ENCODE measurements around the gene CSKMT. TPM values are rescaled to one million over a fixed set of nuclear protein-coding genes. Genes with fewer than 3 reads are reported as not detected.
"Not testable (repeated sequence)": the region's sequence is repeated elsewhere in the genome, so short reads cannot be mapped to it uniquely, and the experiment has no call there.

CSKMT gene
- total RNA-seq, 1 experiment from 2014 or later: 13.5 TPM

DNA sequence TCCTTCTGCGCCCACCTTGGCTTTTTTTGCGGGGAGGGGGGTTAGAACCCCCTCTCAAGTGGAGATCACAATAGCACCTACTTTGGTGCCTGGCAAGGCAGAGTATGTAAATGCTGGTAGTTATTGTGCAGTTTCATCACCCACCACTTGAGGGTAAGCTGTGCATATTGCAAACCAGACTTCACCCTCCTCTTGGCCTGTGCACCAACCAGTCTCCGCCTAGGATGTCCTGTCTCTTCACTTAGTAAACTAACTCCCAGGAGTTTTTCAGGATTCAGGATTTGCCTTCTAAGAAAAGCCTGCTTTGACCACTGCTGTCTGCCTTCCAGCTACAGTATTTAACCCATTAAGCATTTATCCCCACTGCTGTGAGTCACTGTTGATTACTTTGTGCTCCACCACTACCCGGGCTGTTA, 15.7 kb downstream of the CSKMT start:
- in situ Hi-C loops (cut with HindIII; ENCODE audit: low sequenced_read_pairs): no loop called here
- peak; percentile 52 for DNase-seq (ENCODE audit: low spot score)

DNA sequence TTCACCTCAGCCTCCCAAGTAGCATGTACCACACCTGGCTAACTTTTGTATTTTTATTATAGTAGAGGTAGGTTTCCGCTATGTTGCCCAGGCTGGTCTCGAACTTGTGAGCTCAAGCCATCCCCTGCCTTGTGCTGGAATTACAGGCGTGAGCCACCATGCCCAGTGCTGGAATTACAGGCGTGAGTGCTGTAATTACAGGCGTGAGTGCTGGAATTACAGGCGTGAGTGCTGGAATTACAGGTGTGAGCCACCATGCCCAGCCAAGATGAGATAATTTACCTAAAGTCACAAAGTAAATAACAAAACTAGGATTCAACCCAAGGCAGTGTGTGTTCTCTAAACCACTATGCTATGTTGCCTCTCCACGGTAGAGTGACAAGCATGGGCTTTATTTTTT, 17.4 kb downstream of the CSKMT start:
- DNase-seq (ENCODE audit: low spot score): no peak
- in situ Hi-C loops (cut with HindIII; ENCODE audit: low sequenced_read_pairs): no loop called here

DNA sequence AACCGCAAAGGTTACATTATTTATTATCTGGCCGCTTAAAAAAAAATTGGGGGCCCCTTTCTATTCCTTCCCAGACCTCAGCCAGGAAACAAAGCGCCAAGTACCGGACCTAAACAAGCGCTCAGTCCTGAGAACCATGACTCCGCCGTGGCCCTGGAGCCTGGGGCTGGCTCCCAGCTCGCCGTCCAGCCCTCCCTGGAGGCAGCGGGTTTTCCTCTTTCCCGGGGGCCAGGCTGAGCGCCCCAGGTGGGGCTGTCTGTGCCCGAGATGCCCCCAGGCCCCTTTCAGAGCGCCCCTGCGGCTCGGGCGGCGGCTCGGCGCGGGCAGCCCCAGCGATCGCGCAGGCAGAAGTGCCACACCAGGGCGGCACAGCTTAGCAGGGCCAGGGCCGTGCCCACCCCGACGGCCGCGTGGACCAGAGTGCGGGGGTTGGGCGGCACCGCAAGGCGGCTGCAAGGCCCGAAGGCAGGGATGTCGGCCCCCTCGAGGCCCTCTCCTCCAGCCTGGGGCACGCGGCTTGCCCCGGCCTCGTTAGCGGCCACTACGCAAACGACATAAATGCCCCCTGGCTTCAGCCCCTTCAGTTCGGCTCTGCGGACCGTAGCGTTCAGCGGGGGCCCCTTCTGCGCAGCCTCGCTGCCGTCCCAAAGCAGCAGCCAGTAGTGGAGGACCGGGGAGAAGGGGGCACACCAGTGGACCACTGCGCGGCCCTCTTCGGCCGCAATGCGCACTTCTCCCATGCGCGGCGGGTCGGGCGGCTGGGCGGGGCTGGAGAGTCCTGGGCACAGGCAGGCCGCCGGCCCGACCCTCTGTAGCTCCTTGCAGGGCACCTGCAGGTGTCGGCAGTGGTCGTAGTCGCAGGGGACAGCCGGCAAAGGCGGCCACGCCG, 22.6 kb downstream of the CSKMT start:
- DNase-seq (ENCODE audit: low spot score): no peak
- in situ Hi-C loops (cut with HindIII; ENCODE audit: low sequenced_read_pairs): no loop called here

DNA sequence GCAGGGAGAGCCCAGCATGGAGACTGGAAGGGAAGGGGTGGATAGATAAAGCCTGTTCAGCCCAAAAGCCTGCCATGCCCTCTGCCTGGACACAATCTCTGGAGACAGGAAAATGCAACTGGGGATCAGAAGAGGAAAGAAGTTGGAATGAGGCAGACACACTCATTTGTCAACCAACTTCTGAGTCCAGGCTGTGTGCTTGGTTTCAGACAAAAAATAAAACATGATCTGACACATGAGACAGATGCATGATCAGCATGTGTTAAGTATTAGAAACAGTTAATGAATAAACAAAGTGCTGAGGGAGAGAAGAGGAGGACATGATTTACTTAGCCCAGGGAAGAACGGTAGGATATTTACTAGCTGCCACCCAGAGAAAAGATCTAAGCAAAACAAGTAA, 23.4 kb downstream of the CSKMT start:
- in situ Hi-C loops (cut with HindIII; ENCODE audit: low sequenced_read_pairs): no loop called here
- DNase-seq (ENCODE audit: low spot score): no peak

DNA sequence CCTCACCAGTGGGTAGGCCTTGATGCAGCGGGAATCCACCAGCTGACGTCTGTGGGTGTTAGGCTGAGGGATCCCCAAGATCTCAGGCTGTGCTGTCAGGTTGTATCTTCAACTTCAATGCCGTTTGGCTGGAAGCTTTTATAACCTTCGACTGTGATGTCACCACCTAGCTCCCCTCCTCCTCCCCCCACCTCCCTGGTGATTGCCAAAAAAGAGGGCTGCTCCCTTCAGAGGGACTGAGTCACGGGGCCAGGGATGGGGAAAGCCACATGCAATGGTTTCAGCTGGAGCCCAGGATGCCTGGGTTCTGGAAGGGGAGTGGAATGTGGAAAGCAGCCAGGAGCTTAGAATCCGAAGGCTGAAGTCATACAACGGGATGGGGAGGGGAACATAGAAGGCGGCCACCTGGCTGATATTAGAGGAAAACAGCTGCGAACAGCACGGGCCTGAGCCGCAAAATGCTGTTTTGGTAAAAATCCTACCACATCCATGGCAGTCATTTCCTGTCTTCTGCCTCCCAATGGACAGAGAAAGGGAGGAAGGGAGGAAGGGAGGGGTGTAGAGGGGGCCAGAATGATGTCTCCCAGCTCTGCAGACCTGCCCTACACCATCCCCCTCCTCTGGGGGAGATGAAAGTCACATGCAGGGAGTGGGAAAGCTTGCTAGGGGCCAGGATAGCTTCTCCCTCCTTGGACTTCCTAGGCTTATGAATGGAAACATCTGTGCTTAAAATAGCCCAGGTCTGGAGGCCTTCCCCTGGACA, 24.5 kb downstream of the CSKMT start, which contains the start of gene LRRN4CL:
Gene LRRN4CL, minus strand, starts transcription at position 110 of the 763 bp plus-strand sequence. CDS start 1,022 bp downstream, outside the sequence.
- DNase-seq (ENCODE audit: low spot score): peak; percentile 41
- in situ Hi-C loops (cut with HindIII; ENCODE audit: low sequenced_read_pairs): no loop called here

DNA sequence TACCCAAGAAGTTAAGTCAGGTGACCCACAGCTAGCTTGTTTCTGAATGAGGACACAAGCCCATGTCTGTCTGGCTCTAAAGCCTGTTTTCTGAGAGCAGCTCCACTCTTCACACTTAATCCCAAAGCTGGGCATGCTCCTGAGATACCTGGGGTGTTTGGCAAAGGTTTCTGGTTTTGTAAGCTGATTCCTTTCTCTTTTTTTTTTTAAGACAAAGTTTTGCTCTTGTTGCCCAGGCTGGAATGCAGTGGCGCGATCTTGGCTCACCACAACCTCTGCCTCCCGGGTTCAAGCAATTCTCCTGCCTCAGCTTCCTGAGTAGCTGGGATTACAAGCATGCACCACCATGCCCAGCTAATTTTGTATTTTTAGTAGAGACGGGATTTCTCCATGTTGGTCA, 28.5 kb downstream of the CSKMT start:
- DNase-seq (ENCODE audit: low spot score); in situ Hi-C loops (cut with HindIII; ENCODE audit: low sequenced_read_pairs): not testable (repeated sequence)

DNA sequence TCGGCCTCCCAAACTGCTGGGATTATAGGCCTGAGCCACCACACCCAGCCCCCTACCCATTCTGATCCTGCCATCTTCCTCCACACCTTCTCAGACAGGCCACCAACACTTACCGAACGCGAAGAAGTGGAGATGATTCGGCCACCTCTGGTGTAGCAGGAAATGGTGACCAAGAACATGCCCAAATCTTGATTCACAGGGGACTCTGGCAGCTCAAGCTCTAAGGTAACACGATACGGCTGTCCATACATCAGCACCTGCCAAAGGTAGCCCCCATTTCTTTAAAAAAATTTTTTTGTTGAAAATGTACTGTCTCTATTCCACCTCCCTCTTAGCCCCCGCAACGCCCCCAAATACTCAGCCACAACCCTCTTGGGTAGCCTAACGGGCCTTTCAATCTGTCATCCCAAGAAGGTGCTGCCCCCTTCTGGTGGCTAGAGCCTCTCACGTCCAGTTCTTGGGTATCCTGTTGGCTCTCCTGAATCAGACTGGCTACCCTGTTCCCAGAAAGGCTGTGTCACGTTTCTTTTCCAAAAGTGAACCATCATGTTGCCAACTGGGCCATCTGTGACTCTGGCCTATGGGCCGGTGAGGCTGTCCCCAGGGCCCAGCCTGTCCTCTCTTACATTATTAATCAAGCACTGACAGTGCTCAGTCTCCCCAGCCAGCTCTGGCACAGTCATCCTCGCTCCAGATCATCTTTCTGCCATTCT, 29.5 kb downstream of the CSKMT start:
- DNase-seq (ENCODE audit: low spot score): peak; percentile 94
- in situ Hi-C loops (cut with HindIII; ENCODE audit: low sequenced_read_pairs): no loop called here

DNA sequence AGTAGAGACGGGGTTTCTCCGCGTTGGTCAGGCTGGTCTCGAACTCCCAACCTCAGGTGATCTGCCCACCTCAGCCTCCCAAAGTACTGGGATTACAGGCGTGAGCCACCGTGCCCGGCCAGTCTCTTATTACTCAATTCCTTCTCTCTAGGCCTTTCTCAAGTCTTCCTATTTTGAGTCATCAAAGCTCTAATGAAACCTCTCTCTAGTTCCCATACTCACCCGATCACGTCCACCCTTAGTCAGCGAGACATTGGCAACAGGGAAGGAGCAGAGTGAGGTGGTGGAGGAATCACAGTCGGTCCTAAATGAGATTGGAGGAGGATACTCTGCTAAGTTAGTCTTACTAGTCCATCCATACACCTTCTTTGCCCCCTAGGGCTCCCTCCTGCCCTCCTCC, 37.1 kb downstream of the CSKMT start:
- in situ Hi-C loops (cut with HindIII; ENCODE audit: low sequenced_read_pairs): no loop called here
- no peak for DNase-seq (ENCODE audit: low spot score)

DNA sequence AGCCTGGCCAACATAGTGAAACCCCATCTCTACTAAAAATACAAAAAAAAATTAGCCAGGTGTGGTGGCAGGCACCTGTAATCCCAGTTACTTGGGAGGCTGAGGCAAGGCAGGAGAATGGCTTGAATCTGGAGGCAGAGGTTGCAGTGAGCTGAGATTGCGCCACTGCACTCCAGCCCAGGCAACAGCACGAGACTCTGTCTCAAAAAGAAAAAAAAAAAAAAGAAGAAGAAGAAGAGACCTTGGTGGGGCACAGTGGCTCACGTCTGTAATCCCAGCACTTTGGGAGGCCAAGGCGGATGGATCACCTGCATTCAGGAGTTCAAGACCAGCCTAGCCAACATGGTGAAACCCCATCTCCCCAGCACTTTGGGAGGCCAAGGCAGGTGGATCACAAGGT, 38.8 kb downstream of the CSKMT start:
- DNase-seq (ENCODE audit: low spot score); in situ Hi-C loops (cut with HindIII; ENCODE audit: low sequenced_read_pairs): not testable (repeated sequence)

DNA sequence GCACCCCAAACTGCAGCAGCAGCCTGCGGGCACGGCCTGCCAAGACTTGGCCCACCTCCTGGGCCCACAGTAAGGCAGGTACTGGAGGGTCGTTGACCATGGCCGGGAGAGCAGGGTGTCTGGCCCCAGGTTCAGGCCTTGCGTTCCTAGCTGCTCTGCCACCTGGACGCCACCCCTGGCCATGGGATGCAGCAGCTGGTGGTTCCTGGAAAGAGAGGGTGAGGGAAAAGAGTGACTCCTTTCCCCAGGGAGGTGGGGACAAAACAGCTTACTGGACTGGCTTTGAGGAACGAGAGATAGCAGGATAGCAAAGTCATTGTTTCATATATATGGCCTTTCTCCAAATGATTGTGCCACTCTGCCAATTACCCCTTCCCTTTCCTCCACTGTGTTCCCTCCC, 40.3 kb downstream of the CSKMT start:
- DNase-seq (ENCODE audit: low spot score): no peak
- in situ Hi-C loops (cut with HindIII; ENCODE audit: low sequenced_read_pairs): no loop called here

DNA sequence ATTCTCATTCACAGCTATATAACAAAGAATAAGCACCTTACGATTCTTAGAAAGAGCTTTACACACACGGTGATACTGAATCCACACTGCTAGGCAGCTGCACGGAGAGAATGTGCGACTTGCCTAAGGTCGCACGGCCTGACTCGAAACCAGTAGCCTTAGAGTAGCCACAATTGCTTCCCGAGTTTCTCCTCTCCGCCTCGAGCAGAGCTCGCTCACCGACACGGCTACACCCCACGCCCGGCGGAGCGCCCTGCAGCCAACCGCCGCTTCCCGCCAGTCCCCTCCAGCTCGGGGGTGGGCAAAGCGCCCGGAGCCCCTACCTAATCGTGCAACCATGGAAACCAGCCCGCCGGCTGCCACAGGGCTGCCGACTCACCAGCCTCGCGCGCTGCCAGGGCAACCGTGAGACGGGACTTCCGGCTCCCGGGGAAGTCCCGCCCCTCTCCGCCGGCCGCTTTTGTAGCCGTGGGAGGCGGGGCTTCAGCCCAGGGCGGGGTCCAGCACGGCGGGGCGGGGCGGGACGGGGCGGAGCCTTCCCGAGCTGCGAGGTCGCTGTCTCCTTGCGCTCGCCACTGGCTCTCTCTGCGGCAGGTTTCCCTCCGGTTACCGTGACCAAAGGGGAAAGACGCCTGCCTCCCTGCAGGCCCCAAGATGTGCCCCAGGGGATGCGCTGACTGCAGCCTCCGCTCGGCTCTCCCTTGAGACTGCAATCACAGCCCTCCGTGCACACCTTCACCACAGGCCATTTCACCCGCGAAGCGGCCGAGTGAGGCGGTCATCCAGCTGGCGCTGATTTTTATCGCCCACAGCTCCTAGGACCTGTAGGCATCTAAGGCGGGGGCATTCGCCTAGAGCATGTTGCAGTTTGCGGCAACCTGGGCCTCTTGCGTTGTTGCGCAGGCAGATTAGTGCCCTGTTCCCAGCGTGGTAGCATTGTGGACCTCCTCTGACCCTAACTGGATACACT, 41.1 kb downstream of the CSKMT start:
- DNase-seq (ENCODE audit: low spot score): peak; percentile 95
- in situ Hi-C loops (cut with HindIII; ENCODE audit: low sequenced_read_pairs): no loop called here

DNA sequence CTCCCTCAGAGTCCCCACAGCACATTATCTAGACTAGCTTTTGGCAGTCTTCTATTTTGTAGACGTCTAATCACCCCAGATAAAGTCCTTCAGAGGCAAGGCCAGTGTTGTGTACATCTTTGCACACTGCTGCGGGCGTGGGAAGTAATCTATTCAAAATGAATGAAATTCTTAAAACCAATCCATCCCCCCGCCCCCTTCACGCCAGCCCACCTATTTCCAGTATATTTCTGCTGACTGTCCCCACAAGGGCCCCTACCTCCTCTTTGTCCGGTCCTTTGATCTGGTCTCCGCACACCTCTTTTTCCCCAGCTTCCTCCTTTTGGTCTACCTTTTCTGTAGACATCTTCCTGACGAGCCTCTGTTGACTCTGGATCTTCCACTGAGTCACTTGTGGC, 41.7 kb downstream of the CSKMT start:
- in situ Hi-C loops (cut with HindIII; ENCODE audit: low sequenced_read_pairs): no loop called here
- DNase-seq (ENCODE audit: low spot score): no peak

DNA sequence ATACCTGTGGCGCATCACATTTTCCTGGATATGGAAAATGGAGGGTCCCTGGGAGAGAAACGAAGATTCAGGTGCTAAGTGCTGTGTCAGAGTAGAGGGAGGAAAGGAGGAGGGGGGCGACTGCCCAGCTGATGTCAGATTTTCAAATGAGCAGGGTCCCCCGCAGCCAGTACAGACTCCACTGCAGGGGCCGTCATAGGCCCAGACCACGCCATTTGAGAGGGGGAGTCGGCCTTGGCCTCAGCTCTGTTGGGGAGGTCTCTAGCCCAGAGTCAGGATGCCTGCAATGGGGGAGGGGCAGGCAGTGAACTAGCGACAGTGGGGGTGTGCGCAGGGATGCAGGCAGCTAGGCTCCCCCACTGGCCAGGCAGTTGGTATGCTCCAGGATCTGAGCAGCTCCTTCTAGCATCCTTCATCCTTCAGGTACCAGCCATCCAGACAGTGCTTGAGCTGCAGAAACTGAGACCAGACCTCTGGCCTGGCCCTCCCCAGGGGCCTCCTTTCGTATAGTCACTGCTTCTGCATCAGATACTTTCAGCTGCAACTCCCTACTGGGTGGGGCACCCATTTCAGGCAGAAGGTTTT, 42.3 kb downstream of the CSKMT start, which contains the start of the genes BSCL2 and GNG3:
Gene BSCL2, minus strand, starts transcription at position 148 of the 585 bp plus-strand sequence. CDS start 229 bp downstream, outside the sequence.
Gene GNG3, plus strand, starts transcription at position 400 of the 585 bp plus-strand sequence. CDS start 620 bp downstream, outside the sequence.
- DNase-seq (ENCODE audit: low spot score): peak; percentile 99
- in situ Hi-C loops (cut with HindIII; ENCODE audit: low sequenced_read_pairs): no loop called here

DNA sequence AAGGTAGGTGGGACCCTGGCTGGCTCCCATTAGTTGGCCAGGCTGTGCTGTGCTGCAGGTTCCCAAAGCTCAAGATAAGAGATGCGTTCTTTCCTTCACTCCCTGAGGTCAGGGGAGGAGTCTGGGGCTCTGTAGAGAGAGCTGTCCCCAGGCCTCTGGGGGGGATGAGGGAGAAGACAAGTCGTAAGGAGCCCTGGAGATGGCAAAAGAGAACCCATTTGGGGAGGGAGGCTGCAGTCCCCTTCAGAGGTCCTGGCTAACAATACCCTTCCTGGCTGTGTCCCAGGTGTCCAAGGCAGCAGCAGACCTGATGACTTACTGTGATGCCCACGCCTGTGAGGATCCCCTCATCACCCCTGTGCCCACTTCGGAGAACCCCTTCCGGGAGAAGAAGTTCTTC, 43.3 kb downstream of the CSKMT start:
- in situ Hi-C loops (cut with HindIII; ENCODE audit: low sequenced_read_pairs): no loop called here
- DNase-seq (ENCODE audit: low spot score): no peak

DNA sequence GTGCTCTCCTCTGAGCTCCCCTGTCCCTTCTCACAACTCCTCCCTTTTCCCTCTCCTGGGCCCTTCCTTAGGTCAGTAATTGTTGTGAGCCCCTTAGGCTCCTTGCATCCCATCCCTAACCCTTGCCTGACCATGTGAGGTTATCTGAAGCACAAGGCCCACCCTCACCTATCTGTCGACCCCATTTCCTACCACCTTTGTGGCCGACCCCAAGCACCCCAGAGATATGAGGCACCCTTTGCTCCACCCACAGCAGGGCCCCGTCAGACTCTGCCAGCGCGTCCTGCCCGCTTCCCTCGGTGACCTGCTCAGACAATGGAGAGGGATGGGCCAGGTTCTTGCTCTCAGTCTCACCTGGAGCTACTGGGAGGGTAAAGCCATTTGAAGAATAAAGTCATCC, 43.7 kb downstream of the CSKMT start:
- in situ Hi-C loops (cut with HindIII; ENCODE audit: low sequenced_read_pairs): no loop called here
- DNase-seq (ENCODE audit: low spot score): peak; percentile 38

DNA sequence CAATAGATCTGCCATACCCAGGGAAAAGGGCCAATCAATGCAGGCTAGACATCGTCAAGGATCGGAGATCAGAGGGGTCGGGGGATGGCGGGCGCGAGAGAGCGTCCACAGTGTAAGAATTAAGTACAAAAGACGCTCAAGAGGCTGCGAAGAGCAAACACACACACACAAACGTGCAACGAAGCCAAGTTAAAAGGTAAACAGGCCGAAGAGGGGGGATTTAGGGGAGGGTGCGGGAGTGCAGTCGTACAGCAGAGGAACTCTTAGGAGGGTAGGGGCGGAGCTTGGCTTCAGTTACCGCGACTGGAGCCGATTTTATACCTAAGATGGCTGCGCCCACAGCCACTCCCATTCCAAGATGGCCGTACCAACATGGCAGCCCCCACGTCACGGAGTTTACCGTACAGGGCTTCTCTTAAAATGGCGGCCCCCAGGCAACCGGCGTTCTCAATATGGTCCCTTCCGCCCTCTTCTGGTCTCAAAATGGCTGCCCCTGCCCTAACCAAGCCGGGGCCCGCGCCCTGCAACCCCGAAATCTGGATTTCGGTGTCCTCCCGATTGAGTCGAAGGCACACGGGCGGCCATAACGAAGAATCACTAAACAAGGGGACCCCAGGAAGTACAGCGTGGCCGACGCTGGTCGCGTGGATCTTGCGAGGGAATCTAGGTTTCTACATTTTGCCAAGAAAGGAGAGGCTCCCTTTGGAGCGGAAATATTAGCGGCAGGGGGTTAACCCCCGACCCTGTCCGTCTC, 44.3 kb downstream of the CSKMT start:
- in situ Hi-C loops (cut with HindIII; ENCODE audit: low sequenced_read_pairs): no loop called here
- DNase-seq (ENCODE audit: low spot score): peak; percentile 99

DNA sequence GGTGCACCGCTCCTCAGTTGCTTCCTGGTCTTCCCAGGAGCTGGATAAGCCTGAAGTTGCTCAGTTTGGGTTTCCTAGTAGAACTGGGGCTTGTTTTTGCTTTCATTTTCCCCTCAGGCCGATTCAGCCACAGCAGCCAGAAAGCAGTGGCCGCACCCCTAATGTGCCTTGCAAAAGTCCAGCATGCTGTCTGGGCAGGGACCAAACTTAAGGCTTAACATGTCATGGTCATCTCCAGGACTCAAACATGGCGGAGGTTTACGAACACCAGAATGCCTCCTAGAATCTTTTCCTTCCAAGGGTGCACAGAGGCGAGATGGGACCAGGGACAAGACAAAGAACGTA, 44.9 kb downstream of the CSKMT start:
- in situ Hi-C loops (cut with HindIII; ENCODE audit: low sequenced_read_pairs): loop anchor here (5.0 kb wide), 1 partner anchor 38 kb away; the partner anchor contains the start of genes LBHD1 and UQCC3
- DNase-seq (ENCODE audit: low spot score): no peak

Data from G401 (cell line).